ENCODE data around the gene SORBS1.

DNA sequence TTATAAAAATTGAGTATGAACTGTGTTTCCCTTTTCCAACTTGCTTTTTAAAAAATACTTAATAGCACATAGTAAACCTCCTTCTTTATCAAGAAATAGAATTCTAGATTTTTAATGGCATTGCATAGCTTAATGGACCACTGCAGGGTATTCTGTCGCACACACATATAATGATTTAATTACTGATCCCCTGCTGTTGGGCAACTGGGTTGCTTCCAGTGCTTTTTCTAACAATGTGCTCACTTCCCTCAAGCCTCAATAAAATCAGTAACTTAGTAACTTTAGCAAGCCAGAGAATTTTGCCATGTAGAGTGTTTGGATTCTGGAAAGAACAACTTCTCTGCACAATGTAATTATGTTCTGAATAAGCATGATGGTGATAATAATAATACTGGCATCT lies 221.3 kb downstream of the SORBS1 start:
- TF ChIP-seq POLR2A (IDR thresholded peaks at IDR 0.05) (no peak), CTCF (IDR thresholded peaks at IDR 0.05) (no peak)

All from testis (tissue), 2 donors.